Measurements from ENCODE around the gene SLC7A6OS. TPM values are rescaled to one million over a fixed set of nuclear protein-coding genes. Genes with fewer than 3 reads are reported as not detected.
A peak's percentile ranks its signal among the peaks of the same experiment; 100 is the strongest.

The SLC7A6OS gene
- total RNA-seq, 2 donors from 2014 or later: 22.5 to 26.0 TPM

GRCh38 chr16:68296291-68296690, 14.5 kb downstream of the SLC7A6OS start:
- 94 to 98% methylated on average over 8 to 12 of the region's 12 CpGs for WGBS, 2 experiments (ENCODE audit: insufficient coverage in 1 of 2, insufficient read length in 1 of 2)
- Mint-ChIP-seq H3K4me3 (no peak overlapping the region), H3K4me1 (peaks cover 47% of the 10 kb centered on the region), H3K27ac (peak overlapping the region; percentile 26), H3K36me3 (ENCODE audit: low read depth) (peaks cover 58% of the 10 kb centered on the region), H3K9me3 (no peaks in the 10 kb centered on the region), H3K27me3 (ENCODE audit: insufficient read depth) (no peaks in the 10 kb centered on the region)
- Histone ChIP-seq H3K27me3 (ENCODE audit: control insufficient read depth, insufficient read depth, low read length, poor library complexity, severe bottlenecking) (no peaks in the 10 kb centered on the region), H3K9ac (ENCODE audit: extremely low read depth, low read length, poor library complexity, severe bottlenecking) (no peak overlapping the region), H3K27ac (ENCODE audit: low read depth, low read length) (no peak overlapping the region), H3K4me1 (ENCODE audit: control insufficient read depth, insufficient read depth, low read length) (peaks cover 26% of the 10 kb centered on the region), H3K4me3 (ENCODE audit: low read length) (no peak overlapping the region), H3K36me3 (ENCODE audit: control insufficient read depth, insufficient read depth, low read length) (peaks cover 87% of the 10 kb centered on the region), H3K9me3 (ENCODE audit: control insufficient read depth, low read length) (no peaks in the 10 kb centered on the region)
- no peak for DNase-seq
- TF ChIP-seq, protein P1, sequence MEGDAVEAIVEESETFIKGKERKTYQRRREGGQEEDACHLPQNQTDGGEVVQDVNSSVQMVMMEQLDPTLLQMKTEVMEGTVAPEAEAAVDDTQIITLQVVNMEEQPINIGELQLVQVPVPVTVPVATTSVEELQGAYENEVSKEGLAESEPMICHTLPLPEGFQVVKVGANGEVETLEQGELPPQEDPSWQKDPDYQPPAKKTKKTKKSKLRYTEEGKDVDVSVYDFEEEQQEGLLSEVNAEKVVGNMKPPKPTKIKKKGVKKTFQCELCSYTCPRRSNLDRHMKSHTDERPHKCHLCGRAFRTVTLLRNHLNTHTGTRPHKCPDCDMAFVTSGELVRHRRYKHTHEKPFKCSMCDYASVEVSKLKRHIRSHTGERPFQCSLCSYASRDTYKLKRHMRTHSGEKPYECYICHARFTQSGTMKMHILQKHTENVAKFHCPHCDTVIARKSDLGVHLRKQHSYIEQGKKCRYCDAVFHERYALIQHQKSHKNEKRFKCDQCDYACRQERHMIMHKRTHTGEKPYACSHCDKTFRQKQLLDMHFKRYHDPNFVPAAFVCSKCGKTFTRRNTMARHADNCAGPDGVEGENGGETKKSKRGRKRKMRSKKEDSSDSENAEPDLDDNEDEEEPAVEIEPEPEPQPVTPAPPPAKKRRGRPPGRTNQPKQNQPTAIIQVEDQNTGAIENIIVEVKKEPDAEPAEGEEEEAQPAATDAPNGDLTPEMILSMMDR (conservative IDR thresholded peaks at IDR 0.05): no peak

DNA sequence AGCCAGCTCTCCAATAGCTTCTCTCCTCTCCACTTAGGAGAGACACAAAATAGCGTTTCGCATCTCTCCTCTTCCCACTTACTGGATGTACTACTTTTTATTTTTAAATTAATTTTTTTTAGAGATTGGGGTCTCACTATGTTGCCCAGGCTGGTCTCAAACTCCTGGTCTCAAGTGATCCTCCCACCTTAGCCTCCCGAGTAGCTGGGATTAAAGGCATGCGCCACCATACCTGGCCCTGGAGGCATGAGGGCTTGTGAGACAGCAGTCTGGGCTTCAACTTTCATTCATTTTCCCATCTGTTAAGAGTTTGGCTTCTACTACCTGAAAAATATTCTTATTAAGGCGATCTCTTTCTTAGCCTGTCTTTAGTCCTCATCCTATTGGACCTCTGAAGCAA, 18.3 kb downstream of the SLC7A6OS start:
- TF ChIP-seq, protein P1 (conservative IDR thresholded peaks at IDR 0.05): no peak
- H3K27ac Mint-ChIP-seq: no peak overlapping the region
- 98 to 100% methylated on average over 3 to 5 of the region's 5 CpGs for WGBS, 2 experiments (ENCODE audit: insufficient coverage in 1 of 2, insufficient read length in 1 of 2)
- H3K4me1 ChIP-seq (ENCODE audit: control insufficient read depth, insufficient read depth, low read length): no peaks in the 10 kb centered on the region
- H3K36me3 ChIP-seq (ENCODE audit: control insufficient read depth, insufficient read depth, low read length): peaks cover 86% of the 10 kb centered on the region
- H3K36me3 Mint-ChIP-seq (ENCODE audit: low read depth): peaks cover 47% of the 10 kb centered on the region
- no peaks in the 10 kb centered on the region for H3K27me3 ChIP-seq (ENCODE audit: control insufficient read depth, insufficient read depth, low read length, poor library complexity, severe bottlenecking)
- H3K9me3 ChIP-seq (ENCODE audit: control insufficient read depth, low read length): no peaks in the 10 kb centered on the region
- no peaks in the 10 kb centered on the region for H3K9me3 Mint-ChIP-seq
- H3K9ac ChIP-seq (ENCODE audit: extremely low read depth, low read length, poor library complexity, severe bottlenecking): no peak overlapping the region
- H3K4me3 ChIP-seq (ENCODE audit: low read length): no peak overlapping the region
- no peaks in the 10 kb centered on the region for H3K27me3 Mint-ChIP-seq (ENCODE audit: insufficient read depth)
- H3K4me1 Mint-ChIP-seq: peaks cover 29% of the 10 kb centered on the region
- no peak for DNase-seq
- H3K4me3 Mint-ChIP-seq: no peak overlapping the region
- H3K27ac ChIP-seq (ENCODE audit: low read depth, low read length): no peak overlapping the region

- Mint-ChIP-seq H3K4me1 (peaks cover 19% of the 10 kb centered on the region), H3K27me3 (ENCODE audit: insufficient read depth) (no peaks in the 10 kb centered on the region), H3K4me3 (no peak overlapping the region), H3K9me3 (no peaks in the 10 kb centered on the region), H3K27ac (no peak overlapping the region), H3K36me3 (ENCODE audit: low read depth) (peaks cover 45% of the 10 kb centered on the region)
- no peak for DNase-seq
- Histone ChIP-seq H3K9me3 (ENCODE audit: control insufficient read depth, low read length) (no peaks in the 10 kb centered on the region), H3K4me1 (ENCODE audit: control insufficient read depth, insufficient read depth, low read length) (no peaks in the 10 kb centered on the region), H3K36me3 (ENCODE audit: control insufficient read depth, insufficient read depth, low read length) (peaks cover 86% of the 10 kb centered on the region), H3K27me3 (ENCODE audit: control insufficient read depth, insufficient read depth, low read length, poor library complexity, severe bottlenecking) (no peaks in the 10 kb centered on the region), H3K9ac (ENCODE audit: extremely low read depth, low read length, poor library complexity, severe bottlenecking) (no peak overlapping the region), H3K4me3 (ENCODE audit: low read length) (no peak overlapping the region), H3K27ac (ENCODE audit: low read depth, low read length) (no peak overlapping the region)
- 87% methylated on average over 3 to 4 of the region's 4 CpGs for WGBS, 2 experiments (ENCODE audit: insufficient coverage in 1 of 2, insufficient read length in 1 of 2)
- TF ChIP-seq, protein P1 (conservative IDR thresholded peaks at IDR 0.05): no peak
Observed at GRCh38 chr16:68291227-68291626, 19.5 kb downstream of the SLC7A6OS start.
